GM21515 (cell line): ENCODE measurements around the gene ZNF22.
A peak's percentile ranks its signal among the peaks of the same experiment; 100 is the strongest.

Source experiments
- ATAC-seq: cut with Tn5 transposase; IDR thresholded peaks from one replicate; pipeline ENCODE4 v1.9.1; 2021; ENCODE audit not compliant: unreplicated experiment

Gene ZNF22

GRCh38 chr10:44963772-44964633, 36.7 kb upstream of the ZNF22 start:
- ATAC-seq = no peak

DNA sequence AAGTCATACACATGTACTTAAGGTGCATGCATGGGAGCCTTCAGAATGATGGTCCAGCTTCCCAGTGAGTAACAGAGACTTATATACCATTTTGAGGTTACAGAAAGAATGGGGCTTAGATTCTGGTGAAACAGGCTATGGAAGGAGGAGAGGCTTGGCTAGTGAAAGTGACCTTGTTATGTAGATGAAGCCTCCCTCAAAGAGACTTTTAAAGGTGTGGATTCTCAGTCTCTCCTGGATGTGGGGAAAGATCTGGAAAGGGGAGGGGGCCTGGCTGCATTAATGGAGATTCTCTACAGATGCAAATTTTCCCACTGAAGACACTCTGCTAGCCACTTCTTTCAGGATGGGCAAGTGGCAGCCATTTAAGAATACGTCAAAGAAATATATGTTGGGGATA, 35.6 kb upstream of the ZNF22 start:
- no peak for ATAC-seq

GRCh38 chr10:44965651-44966097, 35.0 kb upstream of the ZNF22 start:
- no peak for ATAC-seq

DNA sequence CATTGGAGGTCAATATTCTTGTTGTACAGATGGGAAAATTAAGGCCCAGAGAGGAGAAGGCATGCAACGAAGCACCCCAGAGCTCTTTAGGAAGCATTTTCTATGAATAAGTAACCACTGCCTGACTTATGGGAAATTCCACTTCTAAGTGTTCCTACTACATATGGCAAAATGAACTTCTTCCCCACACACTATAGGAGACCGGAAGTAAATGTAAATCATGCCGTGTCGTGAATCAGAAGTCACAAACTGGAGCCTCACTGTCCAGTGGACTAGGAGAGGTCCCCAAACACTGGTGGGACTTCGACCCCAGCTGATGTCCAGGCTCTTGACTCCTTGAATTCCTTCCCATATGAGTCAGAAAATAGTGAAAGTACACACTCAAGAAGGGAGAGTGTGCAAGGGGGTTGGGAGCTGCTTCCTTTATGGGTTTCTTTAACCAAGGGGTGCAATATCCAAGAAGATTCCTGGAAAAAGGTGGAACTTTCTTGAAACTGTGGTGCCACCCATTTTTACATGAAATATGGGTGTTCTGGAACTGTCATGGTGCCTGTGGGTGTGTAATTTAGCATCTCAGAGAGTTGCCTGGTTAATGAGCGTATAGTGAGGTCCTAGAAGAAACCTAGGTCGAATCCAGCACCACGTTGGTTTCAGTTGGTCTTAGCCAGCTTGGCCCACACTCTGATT, 34.5 kb upstream of the ZNF22 start:
- ATAC-seq = no peak

GRCh38 chr10:44966816-44967509, 33.8 kb upstream of the ZNF22 start:
- ATAC-seq = no peak

- ATAC-seq = no peak
Observed at GRCh38 chr10:44967616-44968015, 33.1 kb upstream of the ZNF22 start.

DNA sequence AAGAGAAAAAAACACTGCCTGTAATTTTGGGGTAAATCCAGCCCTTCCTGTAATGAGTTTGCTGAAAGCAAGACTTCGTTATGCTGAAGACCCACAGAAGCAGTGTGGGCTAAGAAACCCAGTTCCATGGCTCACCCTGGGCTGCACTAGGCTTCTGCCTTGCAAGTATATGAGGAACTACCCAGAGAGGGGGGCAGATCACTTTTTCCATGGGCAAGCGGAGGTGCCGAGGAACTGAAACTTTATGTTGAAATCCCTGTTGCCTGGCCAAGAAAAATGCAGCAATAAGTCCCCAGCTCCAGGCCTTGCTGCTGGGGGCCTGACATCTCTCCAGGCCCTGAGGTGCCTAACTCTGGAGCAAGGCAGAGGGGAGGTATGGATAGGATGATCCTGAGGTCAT, 32.6 kb upstream of the ZNF22 start:
- no peak for ATAC-seq

DNA sequence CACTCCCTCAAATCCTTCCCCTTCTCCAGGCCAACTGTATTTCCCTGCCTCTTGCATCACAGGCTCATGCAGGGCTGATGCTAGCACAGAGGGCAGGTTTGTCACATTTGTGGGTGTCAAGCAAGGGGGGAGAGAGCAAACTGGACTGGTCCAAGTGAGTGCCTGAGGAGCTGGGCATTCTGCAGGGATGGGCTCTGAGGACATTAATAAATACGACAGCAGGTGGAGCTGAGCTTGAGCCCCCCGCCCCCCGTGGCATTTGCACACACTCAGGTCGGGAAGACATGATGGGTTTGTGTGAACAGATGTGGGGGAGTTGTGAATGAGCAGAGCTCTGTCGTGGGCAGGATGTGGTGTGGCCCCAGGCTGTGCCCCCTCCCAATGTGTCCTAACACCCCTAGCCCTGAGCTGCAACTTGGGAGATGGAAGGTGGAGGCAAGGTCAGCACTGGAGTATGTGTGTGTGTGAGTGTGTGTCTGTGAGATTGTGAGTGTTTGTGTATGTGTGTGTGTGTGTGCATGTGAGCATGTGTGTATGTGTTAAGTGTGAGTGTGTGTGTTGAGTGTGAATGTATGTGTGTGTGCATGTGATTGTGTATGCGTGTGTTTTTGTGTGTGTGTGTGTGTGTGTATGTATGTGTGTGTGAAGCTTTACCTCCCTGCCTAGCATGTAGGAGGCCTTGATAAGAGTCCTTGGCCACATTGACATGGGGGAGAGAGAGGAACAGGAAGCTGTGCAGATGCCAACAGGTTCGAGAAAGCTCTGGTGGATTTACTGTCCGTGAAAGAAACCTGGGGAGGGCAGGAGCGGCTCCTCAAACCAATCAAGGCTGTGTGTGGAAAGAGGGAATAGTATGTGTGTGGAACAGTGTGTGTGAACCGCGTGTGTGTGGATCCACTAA, 32.0 kb upstream of the ZNF22 start:
- no peak for ATAC-seq

DNA sequence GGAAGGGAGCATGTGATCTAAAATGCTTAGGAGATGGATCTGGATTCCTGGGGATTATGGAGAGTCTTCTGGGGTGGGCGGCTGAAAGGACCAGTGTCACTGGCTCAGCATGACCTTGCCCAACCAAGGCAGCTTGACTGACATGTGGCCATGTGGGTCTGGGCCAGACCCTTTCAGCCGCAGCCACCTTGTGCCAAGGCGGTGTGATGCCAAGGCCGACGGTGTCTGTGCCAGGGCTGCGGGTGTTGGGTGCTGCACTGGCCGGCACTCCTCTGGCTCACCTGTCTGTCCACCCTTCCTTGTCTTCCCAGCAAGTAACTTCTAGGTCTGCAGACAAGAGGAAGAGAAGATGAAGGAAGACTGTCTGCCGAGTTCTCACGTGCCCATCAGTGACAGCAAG, 30.9 kb upstream of the ZNF22 start:
- no peak for ATAC-seq

- no peak for ATAC-seq
Observed at GRCh38 chr10:44970812-44971395, 29.8 kb upstream of the ZNF22 start.

- no peak for ATAC-seq
Observed at GRCh38 chr10:44971434-44971833, 29.3 kb upstream of the ZNF22 start.

- ATAC-seq = no peak
Observed at GRCh38 chr10:44971935-44972757, 28.6 kb upstream of the ZNF22 start.

GRCh38 chr10:44972874-44973306, 27.8 kb upstream of the ZNF22 start:
- ATAC-seq = no peak

DNA sequence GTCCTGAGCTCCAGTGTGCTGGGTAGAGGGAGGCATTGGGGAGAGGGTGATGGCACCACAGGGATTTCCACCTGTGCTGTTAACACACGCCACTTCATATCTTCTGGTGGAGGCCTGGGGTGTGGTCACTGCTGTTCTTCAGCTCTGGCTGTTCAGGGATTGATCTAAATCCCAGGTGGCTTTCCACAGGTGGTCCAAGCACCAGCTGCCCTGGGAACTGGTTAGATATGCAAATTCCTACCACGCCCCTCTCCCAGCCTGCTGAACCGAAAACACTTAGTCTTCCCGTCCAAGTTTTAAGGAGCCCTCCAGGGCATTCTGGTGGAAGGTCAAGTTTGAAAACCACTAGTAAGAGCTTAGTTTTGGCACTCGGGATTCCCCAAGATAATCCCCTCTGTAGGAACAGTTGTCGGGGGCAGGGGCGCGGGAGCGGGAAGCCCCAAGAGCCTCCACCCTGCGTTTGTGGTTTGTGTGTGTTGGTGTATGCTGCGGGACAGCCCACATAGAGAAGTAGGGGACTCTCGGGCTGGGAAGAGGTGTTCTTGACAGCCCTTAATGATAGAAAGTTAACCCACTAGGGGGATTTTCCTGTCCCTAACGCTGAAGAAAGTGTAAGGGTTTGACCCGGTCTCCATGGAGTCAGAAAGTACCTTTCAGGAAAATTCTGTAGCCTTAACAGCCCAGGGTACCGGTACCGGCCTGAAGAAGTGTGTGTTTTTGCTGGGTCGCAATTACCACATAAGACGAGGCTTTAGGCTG, 27.2 kb upstream of the ZNF22 start:
- no peak for ATAC-seq

GRCh38 chr10:44974082-44974627, 26.6 kb upstream of the ZNF22 start:
- no peak for ATAC-seq

DNA sequence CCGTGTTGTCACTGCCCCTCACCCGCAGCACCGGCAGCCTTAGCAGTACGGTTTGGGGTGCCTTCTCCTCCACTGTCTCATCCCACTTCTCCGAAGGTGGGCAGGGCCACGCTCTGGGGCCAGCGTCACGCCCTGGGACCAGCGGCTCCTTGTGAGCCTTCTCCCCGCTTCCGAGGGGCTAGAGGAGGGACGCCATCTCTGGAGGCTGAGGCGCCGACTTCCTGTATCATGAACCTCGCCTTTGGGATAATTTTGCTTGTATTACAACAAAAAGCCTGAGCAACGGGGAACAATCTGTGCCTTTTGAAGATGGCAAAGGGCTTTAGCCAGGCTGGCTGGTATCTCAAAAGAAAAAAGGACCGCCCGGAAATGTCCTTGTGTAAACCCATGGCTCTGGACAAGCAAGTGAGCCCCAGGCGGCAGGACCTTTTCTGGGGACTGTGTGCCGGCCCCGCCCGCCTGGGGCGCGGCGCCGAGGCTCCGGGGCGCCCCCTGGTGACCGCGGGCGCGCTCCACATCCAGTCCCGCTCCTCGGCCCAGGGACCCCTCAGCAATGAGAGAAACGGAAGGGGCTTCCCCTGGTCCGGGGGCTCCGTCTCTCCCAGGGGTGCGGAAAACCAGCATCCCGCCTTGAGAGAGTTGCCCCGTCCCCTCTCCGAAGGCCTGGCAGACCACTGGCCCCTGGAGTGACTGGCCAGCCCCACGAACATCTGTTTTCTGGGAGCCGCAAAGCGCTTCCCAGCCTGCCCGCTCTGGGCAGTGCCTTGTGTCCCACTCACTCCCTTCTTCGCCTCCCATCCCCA, 25.9 kb upstream of the ZNF22 start:
- peak; percentile 70 for ATAC-seq

- ATAC-seq = no peak
Observed at GRCh38 chr10:44975431-44976331, 25.0 kb upstream of the ZNF22 start.
